IMR-90 (cell line): Measurements from ENCODE around the gene CCL19.

Experiments
- BHLHE40 ChIP-seq: fragments of 150-350 bp; IDR thresholded peaks from 2 replicates; pipeline ENCODE4 v1.6.1; 2016; ENCODE audit warnings: mild to moderate bottlenecking, low read depth, low read length
- CEBPB ChIP-seq: IDR thresholded peaks from 2 replicates; pipeline ENCODE4 v1.6.1; 2012; ENCODE audit warnings: low read depth, low read length, improper control_type of control experiment
- POLR2A ChIP-seq: IDR thresholded peaks from 2 replicates; pipeline ENCODE4 v1.6.1; 2012; ENCODE audit warnings: mild to moderate bottlenecking, low read depth, low read length
- RAD21 ChIP-seq: IDR thresholded peaks from 2 replicates; pipeline ENCODE4 v1.6.1; 2012; ENCODE audit warnings: low read length, improper control_type of control experiment
- RCOR1 ChIP-seq: IDR thresholded peaks from 2 replicates; pipeline ENCODE4 v1.6.1; 2012; ENCODE audit warnings: mild to moderate bottlenecking, low read length, improper control_type of control experiment; ENCODE audit not compliant: insufficient replicate concordance
- USF2 ChIP-seq: fragments of 150-350 bp; IDR thresholded peaks from 2 replicates; pipeline ENCODE4 v1.6.1; 2017; ENCODE audit warnings: mild to moderate bottlenecking, antibody characterized with exemption, low read length, low read depth
- TF ChIP-seq, protein P1 (sequence below): conservative IDR thresholded peaks from 2 replicates; pipeline ENCODE4 v1.5.1; 2012; ENCODE audit warnings: mild to moderate bottlenecking, low read depth, low read length, improper control_type of control experiment

DNA sequence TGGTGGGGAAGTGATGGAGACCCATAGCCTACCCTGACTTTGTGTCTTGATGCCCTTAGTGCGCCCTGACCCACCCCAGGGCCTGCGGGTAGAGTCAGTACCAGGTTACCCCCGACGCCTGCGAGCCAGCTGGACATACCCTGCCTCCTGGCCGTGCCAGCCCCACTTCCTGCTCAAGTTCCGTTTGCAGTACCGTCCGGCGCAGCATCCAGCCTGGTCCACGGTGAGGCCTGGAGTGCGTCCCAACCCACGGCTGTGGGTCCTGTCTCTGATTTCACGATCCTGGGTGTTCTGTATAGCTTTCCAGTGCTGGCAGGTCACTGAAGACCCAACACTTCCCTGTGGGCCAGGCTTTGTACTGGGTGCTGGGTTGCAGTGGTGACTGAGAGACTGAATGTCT lies 32.6 kb downstream of the CCL19 start:
- TF ChIP-seq, protein P1, sequence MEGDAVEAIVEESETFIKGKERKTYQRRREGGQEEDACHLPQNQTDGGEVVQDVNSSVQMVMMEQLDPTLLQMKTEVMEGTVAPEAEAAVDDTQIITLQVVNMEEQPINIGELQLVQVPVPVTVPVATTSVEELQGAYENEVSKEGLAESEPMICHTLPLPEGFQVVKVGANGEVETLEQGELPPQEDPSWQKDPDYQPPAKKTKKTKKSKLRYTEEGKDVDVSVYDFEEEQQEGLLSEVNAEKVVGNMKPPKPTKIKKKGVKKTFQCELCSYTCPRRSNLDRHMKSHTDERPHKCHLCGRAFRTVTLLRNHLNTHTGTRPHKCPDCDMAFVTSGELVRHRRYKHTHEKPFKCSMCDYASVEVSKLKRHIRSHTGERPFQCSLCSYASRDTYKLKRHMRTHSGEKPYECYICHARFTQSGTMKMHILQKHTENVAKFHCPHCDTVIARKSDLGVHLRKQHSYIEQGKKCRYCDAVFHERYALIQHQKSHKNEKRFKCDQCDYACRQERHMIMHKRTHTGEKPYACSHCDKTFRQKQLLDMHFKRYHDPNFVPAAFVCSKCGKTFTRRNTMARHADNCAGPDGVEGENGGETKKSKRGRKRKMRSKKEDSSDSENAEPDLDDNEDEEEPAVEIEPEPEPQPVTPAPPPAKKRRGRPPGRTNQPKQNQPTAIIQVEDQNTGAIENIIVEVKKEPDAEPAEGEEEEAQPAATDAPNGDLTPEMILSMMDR, result no peak
- no peak for TF ChIP-seq CEBPB
- TF ChIP-seq POLR2A, result no peak
- TF ChIP-seq USF2, result no peak
- no peak for TF ChIP-seq RAD21
- TF ChIP-seq BHLHE40, result no peak
- TF ChIP-seq RCOR1, result no peak
